HG02623 (cell line): ENCODE data around the gene PKP4.
"Not testable (repeated sequence)": the region's sequence is repeated elsewhere in the genome, so short reads cannot be mapped to it uniquely, and the experiment has no call there.

ENCODE experiments used
- ATAC-seq: cut with Tn5 transposase; IDR thresholded peaks from one replicate; pipeline ENCODE4 v1.9.1; 2021; ENCODE audit warnings: moderate library complexity; ENCODE audit not compliant: unreplicated experiment

Gene PKP4

GRCh38 chr2:158671360-158672245 is 214.9 kb downstream of the PKP4 start:
- ATAC-seq: no peak

- no peak for ATAC-seq
These were observed 219.5 kb downstream of the PKP4 start for GRCh38 chr2:158676295-158676694.

GRCh38 chr2:158676696-158677095 is 219.9 kb downstream of the PKP4 start:
- no peak for ATAC-seq

GRCh38 chr2:158677542-158677941 is 220.8 kb downstream of the PKP4 start:
- ATAC-seq: no peak

GRCh38 chr2:158681816-158682215 is 225.1 kb downstream of the PKP4 start:
- no peak for ATAC-seq

- ATAC-seq: no peak
These were observed 228.9 kb downstream of the PKP4 start for GRCh38 chr2:158685646-158686045.

GRCh38 chr2:158686210-158686691 is 229.5 kb downstream of the PKP4 start:
- ATAC-seq: no peak

- ATAC-seq: no peak
These were observed 230.6 kb downstream of the PKP4 start for GRCh38 chr2:158687315-158687714.

GRCh38 chr2:158688721-158689120 is 232.0 kb downstream of the PKP4 start:
- ATAC-seq: no peak

- ATAC-seq: no peak
These were observed 232.6 kb downstream of the PKP4 start for GRCh38 chr2:158689391-158689790.

- no peak for ATAC-seq
These were observed 234.1 kb downstream of the PKP4 start for GRCh38 chr2:158690823-158691222.

- no peak for ATAC-seq
These were observed 234.9 kb downstream of the PKP4 start for GRCh38 chr2:158691619-158692018.

GRCh38 chr2:158692372-158693103 is 235.8 kb downstream of the PKP4 start:
- ATAC-seq: no peak

GRCh38 chr2:158693476-158693875 is 236.7 kb downstream of the PKP4 start:
- no peak for ATAC-seq

- ATAC-seq: no peak
These were observed 238.6 kb downstream of the PKP4 start for GRCh38 chr2:158695305-158695704.

- not testable (repeated sequence) for ATAC-seq
These were observed 239.0 kb downstream of the PKP4 start for GRCh38 chr2:158695744-158696143.

GRCh38 chr2:158699323-158699722 is 242.6 kb downstream of the PKP4 start:
- ATAC-seq: no peak

GRCh38 chr2:158701101-158701500 is 244.3 kb downstream of the PKP4 start:
- ATAC-seq: no peak

- ATAC-seq: no peak
These were observed 246.0 kb downstream of the PKP4 start for GRCh38 chr2:158702740-158703139.

GRCh38 chr2:158704724-158705465 is 248.1 kb downstream of the PKP4 start:
- not testable (repeated sequence) for ATAC-seq
